KOPT-K1 (cell line): ENCODE results near the gene FGR.
"Not testable (repeated sequence)": the region's sequence is repeated elsewhere in the genome, so short reads cannot be mapped to it uniquely, and the experiment has no call there.

ENCODE experiments used
- H3K27ac ChIP-seq: fragments of 200-600 bp; sonication (generic); 2 replicates; pipeline ENCODE4 v1.5.1; 2016; ENCODE audit warnings: antibody characterized with exemption, mild to moderate bottlenecking, low read depth, low read length; ENCODE audit not compliant: poor library complexity, severe bottlenecking
- H3K36me3 ChIP-seq: fragments of 200-600 bp; sonication (generic); 2 replicates; pipeline ENCODE4 v1.5.1; 2017; ENCODE audit warnings: antibody characterized with exemption, mild to moderate bottlenecking, low read length, moderate library complexity; ENCODE audit not compliant: insufficient read depth
- H3K9me3 ChIP-seq: fragments of 200-600 bp; sonication (generic); 2 replicates; pipeline ENCODE4 v1.5.1; 2017; ENCODE audit warnings: antibody characterized with exemption, low read length, mild to moderate bottlenecking; ENCODE audit not compliant: insufficient read depth, poor library complexity, severe bottlenecking

FGR gene

DNA sequence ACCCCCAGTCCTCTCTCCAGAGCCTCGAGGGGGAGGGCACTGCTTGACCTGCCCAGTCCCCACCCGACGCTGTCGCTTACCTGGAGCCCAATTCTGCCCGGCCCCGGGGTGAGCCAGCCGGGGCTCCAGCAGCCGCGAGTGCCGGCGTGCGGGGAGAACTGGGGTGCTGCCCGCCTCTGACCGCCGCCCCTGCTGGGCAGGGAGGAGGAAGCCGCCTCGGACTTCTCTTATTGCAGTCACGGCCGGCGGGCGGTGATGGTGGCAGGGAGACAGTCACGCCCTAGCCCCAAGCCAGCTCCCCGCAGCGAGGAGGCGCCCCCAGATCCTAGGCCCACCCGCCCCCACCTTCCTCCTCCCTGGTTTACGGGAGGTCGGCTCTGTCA, at the start of gene FGR:
FGR (minus strand) TSS at position 201 of the 383 bp plus-strand sequence. CDS start 11,269 bp downstream, outside the sequence.
- H3K9me3 ChIP-seq: no peaks in the 10 kb centered on the region
- no peaks in the 10 kb centered on the region for H3K36me3 ChIP-seq
- H3K27ac ChIP-seq: peak within 1 kb of the TSS; percentile 93

DNA sequence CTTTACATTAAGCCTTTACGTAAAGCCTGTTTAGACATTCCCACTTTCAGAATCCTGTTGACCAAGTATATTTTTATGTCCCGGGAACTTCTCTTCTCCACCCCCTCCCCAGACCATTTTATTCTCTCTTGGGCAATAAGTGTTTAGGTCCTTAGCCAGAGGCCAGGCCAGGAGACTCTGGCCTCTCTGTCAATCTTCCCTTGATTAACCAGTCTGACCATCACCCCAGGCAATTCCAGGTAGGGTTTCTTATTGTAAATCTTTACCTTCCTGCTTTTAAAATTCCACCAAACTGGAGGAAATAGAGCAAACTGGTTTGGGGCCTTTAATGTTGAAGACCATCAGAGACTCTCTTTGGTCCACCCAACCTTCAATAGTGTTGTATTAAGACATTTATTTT, 49.2 kb upstream of the FGR start:
- Histone ChIP-seq H3K9me3 (peaks cover 32% of the 10 kb centered on the region), H3K27ac (no peak overlapping the region), H3K36me3 (no peaks in the 10 kb centered on the region)

DNA sequence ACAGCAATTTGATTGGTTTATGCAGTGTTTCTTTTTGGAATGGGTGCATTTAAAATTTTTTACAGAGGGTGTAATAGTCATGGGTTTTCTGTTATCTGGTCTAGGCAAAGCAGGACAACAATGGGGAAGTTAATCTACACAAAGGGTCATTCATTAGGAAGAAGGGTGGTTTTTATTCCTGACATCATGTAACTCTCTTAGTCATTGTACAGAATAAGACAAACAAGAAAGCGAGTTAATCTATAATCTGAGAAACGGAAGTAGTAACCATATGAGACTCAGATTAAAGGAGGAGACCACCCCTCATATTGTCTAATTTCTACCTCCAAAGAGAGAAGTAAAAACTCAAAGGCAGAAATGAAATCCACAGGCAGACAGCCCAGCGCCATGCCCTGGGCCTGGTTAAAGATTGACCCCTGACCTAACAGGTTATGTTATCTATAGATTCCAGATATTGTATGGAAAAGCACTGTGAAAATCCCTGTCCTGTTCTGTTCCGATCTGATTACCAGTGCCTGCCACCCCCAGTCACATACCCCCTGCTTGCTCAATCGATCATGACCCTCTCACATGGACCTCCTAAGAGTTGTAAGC, 47.5 kb upstream of the FGR start:
- peaks cover 32% of the 10 kb centered on the region for H3K9me3 ChIP-seq
- H3K27ac ChIP-seq: no peak overlapping the region
- H3K36me3 ChIP-seq: no peaks in the 10 kb centered on the region

DNA sequence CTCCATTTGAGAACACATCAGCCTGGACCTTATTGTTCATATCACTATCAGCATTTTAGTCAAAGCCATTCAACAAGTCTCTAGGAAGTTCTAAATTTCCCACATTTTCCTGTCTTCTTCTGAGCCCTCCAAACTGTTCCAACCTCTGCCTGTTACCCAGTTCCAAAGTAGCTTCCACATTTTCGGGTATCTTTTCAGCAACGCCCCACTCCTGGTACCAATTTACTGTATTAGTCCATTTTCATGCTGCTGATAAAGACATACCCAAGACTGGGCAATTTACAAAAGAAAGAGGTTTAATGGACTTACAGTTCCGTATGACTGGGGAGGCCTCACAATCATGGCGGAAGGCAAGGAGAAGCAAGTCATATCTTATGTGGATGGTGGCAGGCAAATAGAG, 46.6 kb upstream of the FGR start:
- not testable (repeated sequence) for H3K27ac ChIP-seq, H3K36me3 ChIP-seq
- peaks cover 32% of the 10 kb centered on the region for H3K9me3 ChIP-seq

DNA sequence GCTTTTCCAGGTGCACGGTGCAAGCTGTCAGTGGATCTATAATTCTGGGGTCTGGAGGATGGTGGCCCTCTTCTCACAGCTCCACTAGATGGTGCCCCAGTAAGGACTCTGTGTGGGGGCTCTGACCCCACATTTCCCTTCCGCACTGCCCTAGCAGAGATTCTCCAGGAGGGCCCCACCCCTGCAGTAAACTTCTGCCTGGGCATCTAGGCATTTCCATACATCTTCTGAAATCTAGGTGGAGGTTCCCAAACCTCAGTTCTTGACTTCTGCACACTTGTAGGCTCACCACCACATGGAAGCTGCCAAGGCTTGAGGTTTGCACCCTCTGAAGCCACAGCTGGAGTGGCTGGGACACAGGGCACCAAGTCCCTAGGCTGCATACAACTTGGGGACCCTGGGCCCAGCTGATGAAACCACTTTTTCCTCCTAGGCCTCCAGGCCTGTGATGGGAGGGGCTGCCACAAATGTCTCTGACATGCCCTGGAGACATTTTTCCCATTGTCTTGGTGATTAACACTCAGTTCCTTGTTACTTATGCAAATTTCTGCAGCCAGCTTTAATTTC, 45.3 kb upstream of the FGR start:
- H3K36me3 ChIP-seq, H3K27ac ChIP-seq: not testable (repeated sequence)
- peaks cover 32% of the 10 kb centered on the region for H3K9me3 ChIP-seq

DNA sequence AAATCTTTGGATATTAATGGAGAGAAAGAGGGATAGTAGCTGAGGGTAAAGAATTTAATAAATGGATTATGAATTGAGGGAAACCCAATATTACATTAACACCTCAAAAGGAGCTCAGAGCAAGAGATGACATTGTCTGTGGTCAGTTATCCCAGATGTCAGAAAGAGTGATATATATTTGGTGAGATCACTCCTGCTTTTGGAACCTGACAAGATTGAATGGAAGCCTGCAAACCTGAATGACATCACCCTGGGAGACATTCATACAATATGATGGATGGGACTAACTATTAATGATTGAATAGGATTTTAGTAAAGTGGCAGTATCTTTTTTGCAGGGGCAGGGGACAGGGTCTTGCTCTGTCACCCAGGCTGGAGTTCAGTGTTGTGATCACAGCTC, 43.8 kb upstream of the FGR start:
- H3K27ac ChIP-seq: no peak overlapping the region
- H3K9me3 ChIP-seq: peaks cover 32% of the 10 kb centered on the region
- H3K36me3 ChIP-seq: no peaks in the 10 kb centered on the region

DNA sequence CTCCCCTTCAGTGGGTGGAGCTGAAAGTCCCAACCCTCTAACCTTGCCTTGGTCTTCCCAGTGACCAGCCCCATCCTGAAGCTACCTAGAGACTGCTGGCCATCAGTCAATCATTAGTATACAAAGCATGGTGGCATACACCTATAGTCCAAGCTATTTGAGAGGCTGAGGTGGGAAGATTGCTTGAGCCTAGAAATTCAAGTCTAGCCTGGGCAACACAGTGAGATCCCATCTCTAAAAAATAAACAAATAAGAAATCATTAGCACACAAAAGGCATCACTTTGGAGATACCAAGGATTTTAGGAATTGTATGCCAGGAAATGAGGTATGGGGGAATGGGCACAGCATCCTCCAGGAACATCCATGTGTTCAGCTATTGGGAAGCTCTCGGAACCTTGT, 41.4 kb upstream of the FGR start:
- Histone ChIP-seq H3K36me3 (no peaks in the 10 kb centered on the region), H3K9me3 (peaks cover 22% of the 10 kb centered on the region), H3K27ac (no peak overlapping the region)

DNA sequence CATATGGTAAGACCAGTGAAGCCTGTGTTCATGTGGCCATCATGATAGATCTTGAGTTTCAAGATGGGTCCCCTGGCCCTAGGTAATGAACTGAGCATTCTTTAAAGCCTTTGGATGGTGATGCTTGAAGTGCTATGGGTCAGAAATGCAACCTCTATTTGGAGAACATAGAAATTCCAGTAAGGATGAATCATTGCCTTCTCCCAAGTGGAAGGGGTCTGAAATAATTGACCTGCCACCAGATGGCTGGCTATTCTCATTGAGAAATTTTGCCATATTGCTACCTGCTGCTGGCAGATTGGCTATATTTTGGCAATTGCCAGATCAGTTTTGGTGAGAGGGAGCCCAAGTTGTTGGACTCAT, 37.7 kb upstream of the FGR start:
- H3K36me3 ChIP-seq: no peaks in the 10 kb centered on the region
- peak overlapping the region; percentile 74 for H3K27ac ChIP-seq
- H3K9me3 ChIP-seq: no peaks in the 10 kb centered on the region

DNA sequence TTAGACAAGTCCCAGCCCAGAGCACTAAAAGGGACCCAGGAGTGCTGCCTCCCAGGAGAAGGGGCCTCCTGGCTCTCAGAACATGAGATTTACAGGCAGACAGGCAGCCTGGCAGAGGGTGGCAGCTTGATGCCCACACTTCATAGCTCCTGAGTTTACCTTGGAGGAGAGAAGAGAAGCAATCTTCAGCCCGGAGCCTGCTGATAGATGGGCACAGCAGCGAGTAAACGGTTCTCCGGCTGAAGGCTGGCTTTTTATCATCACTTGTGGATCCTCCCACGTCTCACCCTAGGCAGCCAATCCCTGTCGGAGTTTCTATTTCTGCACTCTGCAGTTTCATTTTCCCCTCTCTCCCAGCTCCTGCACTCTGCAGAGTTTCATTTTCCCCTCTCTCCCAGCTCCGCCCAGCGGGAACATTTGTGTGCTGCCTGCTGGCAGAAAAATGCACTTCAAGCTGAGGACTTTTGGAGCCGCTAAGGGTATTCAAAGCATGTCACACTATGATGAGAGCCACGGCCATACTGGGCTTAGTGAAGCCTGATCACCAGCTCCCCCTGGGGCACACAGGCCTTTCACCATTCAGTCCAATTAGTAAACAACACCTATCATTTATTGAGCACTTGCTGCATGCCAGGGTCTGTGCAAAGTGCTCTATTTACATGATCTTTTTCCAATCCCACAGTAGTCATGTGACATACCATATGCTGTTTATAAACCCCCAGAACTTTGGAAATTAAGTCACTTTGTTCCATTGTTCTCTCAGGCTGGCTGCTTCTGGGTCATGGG, 37.2 kb upstream of the FGR start, which contains the start of gene IFI6:
IFI6 (minus strand) TSS at position 229 of the 786 bp plus-strand sequence. CDS start 2,878 bp downstream, outside the sequence.
- Histone ChIP-seq H3K27ac (peak within 1 kb of the TSS; percentile 74), H3K9me3 (no peaks in the 10 kb centered on the region), H3K36me3 (peaks cover 5% of the 10 kb centered on the region; the same call in 1 of the 2 replicates)

DNA sequence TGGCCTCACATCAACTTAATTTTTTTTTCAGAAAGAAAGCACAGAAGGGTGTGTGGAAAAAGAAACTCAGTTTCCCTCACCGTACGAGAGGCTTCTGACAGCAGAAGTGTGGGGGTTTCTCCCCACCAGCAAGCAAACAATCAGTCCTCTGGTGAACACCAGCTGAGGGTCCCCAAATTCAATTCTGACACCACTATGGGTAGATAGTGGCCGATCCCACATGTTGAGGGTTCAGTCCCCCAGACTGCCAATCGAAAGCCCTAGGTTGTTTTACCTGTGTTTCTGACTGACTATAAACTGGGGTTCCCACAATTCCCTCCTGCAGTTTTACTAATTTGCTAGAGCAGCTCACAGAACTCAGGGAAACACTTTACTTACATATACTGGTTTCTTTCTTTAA, 34.9 kb upstream of the FGR start:
- peaks cover 21% of the 10 kb centered on the region; the same call in 1 of the 2 replicates for H3K36me3 ChIP-seq
- H3K9me3 ChIP-seq: no peaks in the 10 kb centered on the region
- H3K27ac ChIP-seq: no peak overlapping the region

DNA sequence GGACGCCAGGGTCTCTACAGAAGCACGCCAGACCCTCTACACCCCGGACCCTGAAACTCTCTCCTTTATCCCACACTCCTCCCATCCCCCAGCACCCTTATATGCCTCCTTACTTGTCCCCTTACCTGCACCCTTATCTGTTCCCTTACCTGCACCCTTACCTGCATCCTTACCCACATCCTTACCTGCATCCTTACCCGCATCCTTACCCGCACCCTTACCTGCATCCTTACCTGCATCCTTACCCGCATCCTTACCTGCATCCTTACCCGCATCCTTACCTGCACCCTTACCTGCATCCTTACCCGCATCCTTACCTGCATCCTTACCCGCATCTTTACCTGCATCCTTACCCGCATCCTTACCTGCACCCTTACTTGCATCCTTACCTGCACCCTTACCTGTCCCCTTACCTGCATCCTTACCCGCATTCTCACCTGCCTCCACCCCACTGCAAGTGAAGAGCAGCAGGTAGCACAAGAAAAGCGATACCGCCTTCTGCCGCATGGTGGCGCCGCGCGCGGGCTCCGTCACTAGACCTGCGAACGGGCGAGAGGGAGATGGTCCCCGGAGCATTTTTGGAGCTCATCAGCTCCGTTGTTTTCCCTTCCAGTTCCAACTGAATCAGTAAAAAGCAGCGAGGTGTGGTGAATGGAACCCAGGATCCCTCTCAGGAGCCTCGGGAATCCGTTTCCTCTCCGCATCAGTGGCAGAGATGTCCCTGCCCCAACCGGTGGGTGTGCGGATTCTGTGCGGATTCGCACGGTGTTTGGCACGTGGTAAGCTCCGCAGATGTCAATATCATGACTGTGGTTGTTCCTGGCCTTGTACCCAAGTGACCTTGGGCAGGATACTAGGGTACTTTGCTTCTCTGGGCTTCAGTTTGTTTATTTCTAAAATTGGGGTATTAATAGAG, 34.1 kb upstream of the FGR start:
- peaks cover 21% of the 10 kb centered on the region; the same call in 1 of the 2 replicates for H3K36me3 ChIP-seq
- H3K27ac ChIP-seq: peak overlapping the region; percentile 25
- H3K9me3 ChIP-seq: no peaks in the 10 kb centered on the region

DNA sequence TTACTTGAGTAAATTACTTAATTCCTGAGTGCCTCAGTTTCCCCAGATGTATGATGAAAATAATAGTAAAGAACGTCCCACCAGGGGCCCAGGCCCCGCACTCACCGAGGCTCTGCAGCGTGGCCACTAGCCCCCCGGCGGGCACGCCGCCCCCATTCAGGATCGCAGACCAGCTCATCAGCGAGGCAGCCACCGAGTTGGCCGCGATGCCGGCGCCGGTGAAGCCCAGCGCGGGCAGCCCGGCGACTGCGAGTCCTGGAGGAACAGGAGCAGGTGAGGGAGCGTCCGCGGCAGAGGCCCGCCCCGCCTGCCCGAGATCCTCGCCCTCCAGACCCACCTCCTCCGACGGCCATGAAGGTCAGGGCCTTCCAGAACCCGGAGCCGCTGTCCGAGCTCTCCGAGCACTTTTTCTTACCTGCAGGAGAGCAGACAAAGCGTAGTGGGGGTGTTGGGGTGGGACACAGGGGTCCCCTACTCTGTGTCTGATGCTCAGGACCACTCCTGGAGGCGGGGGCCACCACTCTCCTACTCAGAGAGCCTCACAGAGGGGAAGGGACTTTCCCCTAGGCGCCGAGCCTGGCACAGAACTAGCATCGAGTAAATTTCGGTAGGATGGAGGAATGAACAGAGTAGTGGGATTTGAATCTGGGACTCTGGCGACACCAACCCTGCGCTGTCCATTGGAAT, 33.3 kb upstream of the FGR start:
- no peak overlapping the region for H3K27ac ChIP-seq

DNA sequence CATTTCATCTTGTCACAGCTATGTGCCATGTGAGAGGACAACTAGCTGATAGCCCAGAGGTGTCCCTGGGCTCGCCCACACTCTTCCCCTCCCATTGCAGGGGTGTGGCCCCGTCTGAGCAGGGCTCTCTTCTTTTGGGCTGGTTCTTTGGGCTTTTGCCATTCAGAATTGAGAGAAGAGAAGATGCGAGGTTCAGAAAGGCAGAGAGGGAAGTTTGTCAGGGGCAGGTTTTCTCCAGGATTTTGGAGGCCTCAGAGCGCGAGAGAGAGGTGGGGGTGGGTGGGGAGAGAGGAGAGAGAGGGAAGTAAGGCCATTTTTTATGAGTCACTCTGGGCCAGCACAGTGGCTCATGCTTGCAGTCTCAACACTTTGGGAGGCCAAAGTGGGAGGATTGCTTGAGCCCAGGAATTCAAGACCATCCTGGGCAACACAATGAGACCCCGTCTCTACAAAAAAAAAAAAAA, 31.8 kb upstream of the FGR start:
- Histone ChIP-seq H3K9me3 (no peaks in the 10 kb centered on the region), H3K27ac (no peak overlapping the region), H3K36me3 (peaks cover 21% of the 10 kb centered on the region; the same call in 1 of the 2 replicates)

More for the DNA sequence above, 33.3 kb upstream of the FGR start:
- Histone ChIP-seq H3K9me3 (no peaks in the 10 kb centered on the region), H3K36me3 (peaks cover 21% of the 10 kb centered on the region; the same call in 1 of the 2 replicates)

DNA sequence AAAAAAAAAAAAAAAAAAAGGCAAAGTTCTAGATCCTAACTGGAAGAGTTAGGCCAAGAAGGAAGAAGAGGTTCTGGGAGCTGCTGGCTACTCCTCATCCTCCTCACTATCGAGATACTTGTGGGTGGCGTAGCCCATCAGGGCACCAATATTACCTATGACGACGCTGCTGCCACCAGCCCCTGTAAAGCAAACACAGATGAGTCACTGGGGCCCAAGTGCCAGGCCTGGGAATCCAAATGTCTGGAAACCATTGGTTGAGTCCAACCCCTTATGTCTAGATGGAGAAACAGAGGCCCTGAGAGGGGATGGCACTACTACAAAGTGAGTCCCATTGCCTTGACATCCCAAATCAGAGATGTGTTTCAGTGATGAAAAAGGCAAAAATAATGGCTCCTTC, 31.3 kb upstream of the FGR start:
- Histone ChIP-seq H3K36me3 (peaks cover 21% of the 10 kb centered on the region; the same call in 1 of the 2 replicates), H3K27ac (no peak overlapping the region)

More for the DNA sequence above, 31.3 kb upstream of the FGR start:
- H3K9me3 ChIP-seq: no peaks in the 10 kb centered on the region
